K562 (cell line): ENCODE results near the gene RALGPS1. TPM values are rescaled to one million over a fixed set of nuclear protein-coding genes. Genes with fewer than 3 reads are reported as not detected.

Experiments
- CBFA2T2 ChIP-seq: fragments of 450-650 bp; conservative IDR thresholded peaks from 2 replicates; pipeline ENCODE4 v1.6.1; 2017; ENCODE audit warnings: mild to moderate bottlenecking
- CCNT2 ChIP-seq: IDR thresholded peaks from 2 replicates; pipeline ENCODE4 v1.6.1; 2011; ENCODE audit warnings: borderline replicate concordance, low read depth, mild to moderate bottlenecking, moderate library complexity, mixed read lengths, low read length; ENCODE audit not compliant: insufficient read length; ENCODE audit errors: extremely low read depth
- CREB3 ChIP-seq: fragments of 450-650 bp; conservative IDR thresholded peaks from 2 replicates; pipeline ENCODE4 v1.6.1; 2016; ENCODE audit warnings: missing genetic modification characterization, low read depth, mild to moderate bottlenecking, missing compliant biosample characterization, moderate library complexity
- CTBP1 ChIP-seq: fragments of 450-650 bp; IDR thresholded peaks from 2 replicates; pipeline ENCODE4 v1.6.1; 2016; ENCODE audit warnings: borderline replicate concordance
- E2F4 ChIP-seq: sonication (generic); formaldehyde crosslinking; IDR thresholded peaks from 2 replicates; pipeline ENCODE4 v1.8.0; 2022; ENCODE audit warnings: mild to moderate bottlenecking, low read depth, missing genetic modification reagents
- HDAC6 ChIP-seq: IDR thresholded peaks from 2 replicates; pipeline ENCODE4 v1.6.1; 2012; ENCODE audit warnings: low read depth, mild to moderate bottlenecking, control low read depth, inconsistent platforms, low read length, moderate library complexity
- HNRNPL ChIP-seq: fragments of 200-400 bp; formaldehyde crosslinking; IDR thresholded peaks from 2 replicates; pipeline ENCODE4 v1.6.1; 2017; ENCODE audit warnings: low read depth, mild to moderate bottlenecking, low read length
- IFI16 ChIP-seq: fragments of 250-450 bp; sonication (Bioruptor Pico); IDR thresholded peaks from 2 replicates; pipeline ENCODE4 v2.1.2; 2022; ENCODE audit warnings: mild to moderate bottlenecking, inconsistent platforms
- POLR2AphosphoS5 ChIP-seq: IDR thresholded peaks from 2 replicates; pipeline ENCODE4 v1.6.1; 2011; ENCODE audit warnings: mild to moderate bottlenecking, low read depth, low read length, moderate library complexity; ENCODE audit not compliant: control insufficient read depth, insufficient read depth
- PRPF4 ChIP-seq: fragments of 200-400 bp; formaldehyde crosslinking; IDR thresholded peaks from one replicate; pipeline ENCODE4 v1.6.1; 2017; ENCODE audit warnings: low read length, low read depth, mild to moderate bottlenecking; ENCODE audit not compliant: insufficient read depth, poor library complexity, severe bottlenecking
- PURB ChIP-seq: sonication (generic); formaldehyde crosslinking; IDR thresholded peaks from 2 replicates; pipeline ENCODE4 v1.9.0; 2021; ENCODE audit warnings: low read depth, mild to moderate bottlenecking, missing genetic modification reagents
- RHOXF2B ChIP-seq: fragments of 250-450 bp; sonication (Bioruptor Pico); conservative IDR thresholded peaks from 2 replicates; pipeline ENCODE4 v1.5.1; 2021
- ZBTB40 ChIP-seq, 2 experiments: fragments of 450-650 bp in 1 of 2; sonication (generic) in 1 of 2; formaldehyde crosslinking in 1 of 2; IDR thresholded peaks; 2 replicates each; pipeline versions ENCODE4 v1.7.1 to v1.9.0; 2016 to 2022; ENCODE audit warnings: inconsistent platforms in 1 of 2, mild to moderate bottlenecking in 1 of 2, missing genetic modification reagents in 1 of 2
- polyA plus RNA-seq, 8 experiments: library from polyadenylated mRNA; depleted of rRNA in 4 of 8; stranded (reverse) in 5 of 8; unstranded in 3 of 8; fragments of >200 nt; fragmentation: Nextera tagmentation in 2 of 8; fragmentation: Illumina TruSeq in 1 of 8; extraction: Ambion mirVana in 2 of 8; extraction: Trizol in 1 of 8; gene quantifications; 2 replicates each; pipeline versions ENCODE4 v1.2.1 to v1.2.3, GENCODE V29; 2011 to 2014; ENCODE audit warnings: inconsistent platforms in 1 of 8, missing spikeins in 1 of 8
- total RNA-seq, 7 experiments: library from RNA; depleted of rRNA in 6 of 7; stranded (reverse); fragments of >200 nt in 6 of 7; fragmentation: Illumina TruSeq in 2 of 7; extraction: Trizol in 2 of 7; gene quantifications; 2 replicates each; pipeline versions ENCODE4 v1.2.1 to v1.2.3, GENCODE V29; 2011 to 2021; ENCODE audit warnings: low replicate concordance in 1 of 7
- TF ChIP-seq, protein P1 (sequence below): sonication (generic); formaldehyde crosslinking; IDR thresholded peaks from 2 replicates; pipeline ENCODE4 v1.9.0; 2022; ENCODE audit warnings: mild to moderate bottlenecking, missing genetic modification reagents

RALGPS1 gene
- total and polyA plus RNA-seq, 9 of the 15 experiments (the other 6 are each of a cell fraction or from before 2014, with no cell fraction given), result 0.04 to 2.6 (median 1.5) TPM

DNA sequence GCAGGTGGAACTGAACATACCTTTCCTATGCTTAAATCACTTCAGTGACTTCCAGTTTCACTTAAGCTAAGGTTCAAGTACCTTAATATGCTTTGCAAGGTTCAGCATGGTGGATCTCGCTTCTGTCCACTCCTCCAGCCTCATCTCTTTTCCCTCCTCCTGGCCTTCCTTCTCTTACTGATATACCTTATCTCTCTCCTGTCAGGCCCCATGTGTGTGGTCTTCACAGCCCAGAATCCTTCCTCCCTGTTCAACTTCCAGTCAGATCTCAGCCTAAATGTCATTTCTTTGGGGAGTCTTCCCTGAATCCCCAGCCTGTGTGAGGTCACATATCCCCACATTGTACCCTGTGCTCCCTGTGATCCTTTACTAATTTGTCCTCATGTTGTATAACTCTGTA, 120.1 kb downstream of the RALGPS1 start (continued):
- no peak for TF ChIP-seq E2F4 (CRISPR knock-in tag)
- TF ChIP-seq, protein P1, sequence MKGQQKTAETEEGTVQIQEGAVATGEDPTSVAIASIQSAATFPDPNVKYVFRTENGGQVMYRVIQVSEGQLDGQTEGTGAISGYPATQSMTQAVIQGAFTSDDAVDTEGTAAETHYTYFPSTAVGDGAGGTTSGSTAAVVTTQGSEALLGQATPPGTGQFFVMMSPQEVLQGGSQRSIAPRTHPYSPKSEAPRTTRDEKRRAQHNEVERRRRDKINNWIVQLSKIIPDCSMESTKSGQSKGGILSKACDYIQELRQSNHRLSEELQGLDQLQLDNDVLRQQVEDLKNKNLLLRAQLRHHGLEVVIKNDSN (CRISPR knock-in tag), result no peak
- TF ChIP-seq CBFA2T2, result peak; percentile 77
- TF ChIP-seq CREB3 (tag), result no peak
- TF ChIP-seq HNRNPL, result no peak
- no peak for TF ChIP-seq PRPF4
- 0 out of 2 replicates have a peak, but pooled peaks have one; percentile 20 for TF ChIP-seq POLR2AphosphoS5
- no peak for TF ChIP-seq IFI16 (CRISPR knock-in tag)
- TF ChIP-seq CTBP1, result peak; percentile 47; the same call in 1 of the 2 replicates
- TF ChIP-seq RHOXF2B, result no peak
- no peak for TF ChIP-seq ZBTB40 (IDR thresholded peaks at IDR 0.05)
- TF ChIP-seq ZBTB40 (CRISPR knock-in tag; IDR thresholded peaks at IDR 0.05), result no peak
- TF ChIP-seq PURB (CRISPR knock-in tag), result no peak
- no peak for TF ChIP-seq CCNT2
- TF ChIP-seq HDAC6, result no peak
